SH-SY5Y (cell line): ENCODE results near the gene SNX2.

Experiments used
- GATA2 ChIP-seq: IDR thresholded peaks from 2 replicates; pipeline ENCODE4 v1.6.1; 2011; ENCODE audit warnings: mild to moderate bottlenecking, low read depth, low read length
- GATA3 ChIP-seq: IDR thresholded peaks from 2 replicates; pipeline ENCODE4 v1.6.1; 2011; ENCODE audit warnings: low read depth, mild to moderate bottlenecking, low read length, moderate library complexity

DNA sequence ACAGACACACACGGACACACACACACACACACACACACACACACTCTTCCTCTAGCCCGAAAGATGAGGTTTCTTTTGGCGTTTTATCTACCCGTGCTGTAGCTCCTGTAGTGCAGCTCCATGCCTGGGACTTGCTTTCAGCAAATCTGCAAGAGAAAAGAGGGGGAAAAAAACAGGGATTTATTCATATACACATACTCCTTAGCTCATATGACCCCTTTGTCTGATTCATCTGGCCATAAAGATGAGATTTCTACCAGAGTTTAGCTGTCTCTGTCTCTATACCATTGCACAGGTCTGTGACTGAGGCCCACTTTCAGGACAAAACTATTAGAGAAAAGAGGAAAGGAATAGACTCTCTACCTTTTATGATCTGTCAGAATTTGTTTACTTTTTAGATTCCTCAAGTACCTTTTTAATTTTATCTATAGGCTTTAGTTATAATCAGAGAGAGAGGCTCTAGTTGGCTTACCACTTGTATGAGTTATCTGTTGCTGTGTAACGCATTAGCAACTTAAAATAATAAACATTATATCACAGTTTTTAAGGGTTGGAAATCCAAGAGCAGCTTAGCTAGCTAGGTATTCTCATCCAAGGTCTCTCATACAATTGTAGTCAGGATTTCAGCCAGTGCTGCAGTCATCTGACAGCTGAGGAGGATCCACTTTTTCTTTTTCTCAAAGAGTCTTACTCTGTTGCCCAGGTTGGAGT lies 14.7 kb downstream of the SNX2 start:
- TF ChIP-seq GATA2 (no peak), GATA3 (no peak)
